Activated CD8-positive, alpha-beta memory T cell treated with anti-CD3 and anti-CD28 coated beads, Interleukin-2, amount 10 ng/mL, durations not matched to agents 7 days and 5 days (primary cell): ENCODE measurements around the gene ZNF556. TPM values are rescaled to one million over a fixed set of nuclear protein-coding genes. Genes with fewer than 3 reads are reported as not detected.
"Not testable (repeated sequence)": the region's sequence is repeated elsewhere in the genome, so short reads cannot be mapped to it uniquely, and the experiment has no call there.

Source experiments
- ATAC-seq: fragments of 150-1000 bp; cut with Tn5 transposase; one replicate; pipeline ENCODE4 v1.10.0; 2021; ENCODE audit warnings: moderate library complexity
- CTCF ChIA-PET: fragments of 350-600 bp; sonication (Branson Sonifier 250); formaldehyde crosslinking; loops from one replicate; lab custom pipeline; 2021; ENCODE audit warnings: antibody characterized with exemption; lab: Charles Lee
- DNase-seq: peaks from one replicate; pipeline ENCODE4 v3.0.0-alpha.2; 2020
- H3K27ac Mint-ChIP-seq: one replicate; pipeline ENCODE4 v1.8.0; 2021; ENCODE audit warnings: mild to moderate bottlenecking, mixed read lengths
- H3K27me3 Mint-ChIP-seq: one replicate; pipeline ENCODE4 v1.8.0; 2021; ENCODE audit warnings: mixed read lengths
- H3K36me3 Mint-ChIP-seq: one replicate; pipeline ENCODE4 v1.8.0; 2021; ENCODE audit warnings: mild to moderate bottlenecking, mixed read lengths
- H3K4me1 Mint-ChIP-seq: one replicate; pipeline ENCODE4 v1.8.0; 2021; ENCODE audit warnings: mixed read lengths
- H3K4me3 Mint-ChIP-seq: one replicate; pipeline ENCODE4 v1.8.0; 2021; ENCODE audit warnings: mild to moderate bottlenecking, moderate library complexity, mixed read lengths
- H3K9me3 Mint-ChIP-seq: one replicate; pipeline ENCODE4 v1.8.0; 2022; ENCODE audit warnings: low read depth, mixed read lengths
- total RNA-seq, 2 experiments: library from RNA; stranded (reverse); gene quantifications; one replicate each; pipeline ENCODE4 v1.2.3, GENCODE V29; 2021

The ZNF556 gene
- total RNA-seq, 2 experiments from 2014 or later, result not detected

DNA sequence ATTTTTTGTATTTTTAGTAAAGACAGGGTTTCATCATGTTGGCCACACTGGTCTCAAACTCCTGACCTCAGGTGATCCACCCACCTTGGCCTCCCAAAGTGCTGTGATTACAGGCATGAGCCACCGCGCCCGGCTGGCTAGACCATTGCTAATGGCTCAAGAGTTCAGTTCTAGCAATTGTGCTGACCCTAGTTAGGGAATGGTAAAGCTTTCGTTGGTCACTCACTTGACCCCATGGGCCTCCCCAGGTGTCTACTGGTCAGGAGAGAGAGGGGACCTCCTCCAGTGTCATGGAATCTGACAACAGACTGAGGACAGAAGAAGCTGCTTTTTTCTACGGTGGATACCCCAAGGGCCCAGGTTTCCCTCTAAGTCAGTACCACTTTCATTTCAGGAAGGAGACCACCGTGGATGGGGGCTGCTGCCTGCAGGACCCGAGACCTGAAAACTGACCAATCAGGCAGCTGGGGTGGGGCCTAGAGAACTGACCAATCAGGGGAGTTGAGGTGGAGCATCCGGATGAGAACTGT lies 575 bp upstream of the ZNF556 start:
- CTCF ChIA-PET, result interaction anchor here (0.5 kb wide), 1 partner anchor 40 kb away, joined by 4 read pairs; no protein-coding TSS in a partner anchor
- H3K9me3 Mint-ChIP-seq, result peaks cover 13% of the 10 kb centered on the region

DNA sequence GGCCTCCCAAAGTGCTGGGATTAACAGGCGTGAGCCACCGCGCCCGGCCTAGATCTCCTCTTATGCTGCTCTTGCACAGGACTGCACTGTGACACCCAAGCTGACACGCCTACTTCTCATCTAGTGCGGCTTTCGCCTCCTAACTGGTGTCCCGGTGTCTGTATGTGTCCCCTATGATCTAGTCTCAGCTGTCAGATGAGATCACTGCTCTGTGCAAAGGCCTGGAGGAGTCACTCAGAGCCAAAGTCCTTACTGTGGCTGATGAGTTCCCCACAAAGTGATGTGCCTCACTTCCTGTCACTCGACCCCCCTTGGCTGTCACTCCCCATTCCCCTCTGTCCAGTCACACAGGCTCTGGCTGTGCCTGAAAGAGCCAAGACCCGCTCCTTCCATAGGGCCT lies 2.5 kb downstream of the ZNF556 start:
- H3K4me1 Mint-ChIP-seq, result no peaks in the 10 kb centered on the region
- DNase-seq (no peak), ATAC-seq (no peak)
- peaks cover 2% of the 10 kb centered on the region for H3K36me3 Mint-ChIP-seq
- no peak overlapping the region for H3K4me3 Mint-ChIP-seq
- no peak overlapping the region for H3K27ac Mint-ChIP-seq
- H3K27me3 Mint-ChIP-seq, result peaks cover 5% of the 10 kb centered on the region
- CTCF ChIA-PET, result no interaction called here
- H3K9me3 Mint-ChIP-seq, result peaks cover 6% of the 10 kb centered on the region

More for the DNA sequence above, 575 bp upstream of the ZNF556 start:
- H3K36me3 Mint-ChIP-seq, result peaks cover 2% of the 10 kb centered on the region
- H3K4me3 Mint-ChIP-seq, result no peak overlapping the region
- H3K27me3 Mint-ChIP-seq, result peaks cover 5% of the 10 kb centered on the region
- H3K4me1 Mint-ChIP-seq, result no peaks in the 10 kb centered on the region
- no peak overlapping the region for H3K27ac Mint-ChIP-seq
- no peak for DNase-seq
- no peak for ATAC-seq

- H3K9me3 Mint-ChIP-seq, H3K4me3 Mint-ChIP-seq, H3K36me3 Mint-ChIP-seq, ATAC-seq, DNase-seq, H3K4me1 Mint-ChIP-seq, H3K27ac Mint-ChIP-seq, H3K27me3 Mint-ChIP-seq: not testable (repeated sequence)
- CTCF ChIA-PET, result interaction anchor here (0.7 to 1.0 kb wide), 2 partner anchors 196 to 223 kb away, joined by 3 to 5 read pairs; no protein-coding TSS in a partner anchor
Measured at GRCh38 chr19:2872175-2872574, 5.0 kb downstream of the ZNF556 start.

DNA sequence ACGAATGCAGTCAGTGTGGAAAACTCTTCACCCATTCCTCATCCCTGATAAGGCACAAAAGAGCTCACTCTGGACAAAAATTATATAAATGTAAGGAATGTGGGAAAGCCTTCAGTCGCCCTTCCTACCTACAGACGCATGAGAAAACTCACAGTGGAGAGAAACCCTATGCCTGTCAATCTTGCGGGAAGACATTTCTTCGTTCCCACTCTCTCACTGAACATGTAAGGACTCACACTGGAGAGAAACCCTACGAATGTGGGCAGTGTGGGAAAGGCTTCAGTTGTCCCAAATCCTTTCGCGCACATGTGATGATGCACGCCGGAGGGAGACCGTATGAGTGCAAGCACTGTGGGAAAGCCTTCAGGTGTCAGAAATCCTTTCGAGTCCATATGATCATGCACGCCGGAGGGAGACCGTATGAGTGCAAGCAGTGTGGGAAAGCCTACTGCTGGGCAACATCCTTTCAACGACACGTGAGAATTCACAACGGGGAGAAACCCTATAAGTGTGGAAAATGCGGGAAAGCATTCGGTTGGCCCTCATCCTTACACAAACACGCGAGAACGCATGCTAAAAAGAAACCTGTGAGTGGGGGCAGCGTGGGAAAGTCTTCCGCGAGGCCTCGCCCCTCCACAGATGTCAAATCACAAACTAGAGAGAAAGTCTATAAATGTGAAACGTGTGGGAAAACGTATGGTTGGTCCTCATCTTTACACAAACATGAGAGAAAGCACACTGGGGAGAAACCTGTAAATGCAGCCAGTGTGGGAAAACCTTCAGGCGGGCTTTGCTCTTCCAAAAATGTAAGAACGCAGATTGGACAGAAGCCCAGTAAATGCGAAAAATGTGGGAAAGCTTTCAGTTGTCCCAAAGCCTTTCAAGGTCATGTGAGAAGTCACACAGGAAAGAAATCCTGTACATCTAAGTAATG lies 10.5 kb downstream of the ZNF556 start:
- H3K27me3 Mint-ChIP-seq, result no peaks in the 10 kb centered on the region
- CTCF ChIA-PET, result no interaction called here
- ATAC-seq (no peak), DNase-seq (no peak)
- peaks cover 13% of the 10 kb centered on the region for H3K36me3 Mint-ChIP-seq
- peaks cover 14% of the 10 kb centered on the region for H3K9me3 Mint-ChIP-seq
- no peaks in the 10 kb centered on the region for H3K4me1 Mint-ChIP-seq
- H3K27ac Mint-ChIP-seq, result no peak overlapping the region
- no peak overlapping the region for H3K4me3 Mint-ChIP-seq

DNA sequence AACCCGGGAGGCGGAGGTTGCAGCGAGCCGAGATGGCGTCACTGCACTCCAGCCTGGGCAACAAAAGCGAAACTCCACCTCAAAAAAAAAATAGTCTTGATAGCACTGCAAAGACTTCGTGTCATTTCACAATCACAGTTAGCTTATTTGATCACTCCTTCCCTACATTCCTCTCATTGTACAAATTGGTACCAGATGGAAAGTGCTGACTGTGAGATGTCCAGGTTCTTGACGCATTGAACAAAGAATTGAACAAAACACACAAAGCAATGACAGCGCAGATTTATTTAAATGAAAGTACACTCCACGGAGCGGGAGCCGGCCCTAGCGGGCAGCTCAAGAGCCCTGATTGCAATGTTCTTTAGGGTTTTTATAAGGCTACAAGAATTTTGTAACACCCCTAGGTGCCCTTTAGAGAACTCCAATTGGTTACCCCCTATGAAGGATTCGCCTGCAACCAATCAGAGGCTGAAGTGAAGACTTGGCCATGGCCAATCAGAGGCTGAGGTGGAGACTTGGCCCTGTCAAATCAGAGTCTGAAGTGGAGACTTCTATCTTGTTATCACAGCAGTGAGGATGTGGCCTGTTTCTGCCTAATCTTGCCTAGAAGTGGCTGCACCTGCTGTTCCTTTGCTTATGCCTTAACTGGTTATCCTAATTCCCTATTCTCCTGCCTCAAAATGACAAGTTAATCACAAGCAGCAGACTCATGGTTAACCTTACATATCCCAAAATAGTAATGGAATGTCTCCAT lies 16.7 kb downstream of the ZNF556 start:
- H3K9me3 Mint-ChIP-seq, result peaks cover 5% of the 10 kb centered on the region
- CTCF ChIA-PET, result no interaction called here
- peaks cover 3% of the 10 kb centered on the region for H3K36me3 Mint-ChIP-seq
- H3K4me3 Mint-ChIP-seq, result no peak overlapping the region
- DNase-seq (no peak), ATAC-seq (no peak)
- H3K27me3 Mint-ChIP-seq, result no peaks in the 10 kb centered on the region
- no peaks in the 10 kb centered on the region for H3K4me1 Mint-ChIP-seq
- H3K27ac Mint-ChIP-seq, result no peak overlapping the region

DNA sequence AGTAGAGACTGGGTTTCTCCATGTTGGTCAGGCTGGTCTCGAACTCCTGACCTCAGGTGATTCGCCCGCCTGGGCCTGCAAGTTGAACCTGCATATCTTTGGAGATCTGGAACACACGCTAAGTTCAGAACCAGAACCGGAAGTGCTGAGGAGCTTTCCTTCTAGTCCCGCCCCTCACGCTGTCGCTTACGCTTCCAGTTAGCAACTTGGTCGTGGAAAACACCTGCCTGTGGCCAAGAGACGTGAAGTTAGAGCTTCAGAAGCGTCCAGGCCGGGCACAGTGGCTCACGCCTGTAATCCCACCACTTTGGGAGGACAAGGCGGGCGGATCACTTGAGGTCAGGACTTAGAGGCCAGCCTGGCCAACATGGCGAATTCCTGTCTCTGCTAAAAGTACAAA lies 18.6 kb downstream of the ZNF556 start:
- DNase-seq (no peak), ATAC-seq (no peak)
- no peak overlapping the region for H3K4me3 Mint-ChIP-seq
- H3K36me3 Mint-ChIP-seq, result no peaks in the 10 kb centered on the region
- no peaks in the 10 kb centered on the region for H3K27me3 Mint-ChIP-seq
- H3K4me1 Mint-ChIP-seq, result no peaks in the 10 kb centered on the region
- CTCF ChIA-PET, result no interaction called here
- peaks cover 2% of the 10 kb centered on the region for H3K9me3 Mint-ChIP-seq
- H3K27ac Mint-ChIP-seq, result no peak overlapping the region

DNA sequence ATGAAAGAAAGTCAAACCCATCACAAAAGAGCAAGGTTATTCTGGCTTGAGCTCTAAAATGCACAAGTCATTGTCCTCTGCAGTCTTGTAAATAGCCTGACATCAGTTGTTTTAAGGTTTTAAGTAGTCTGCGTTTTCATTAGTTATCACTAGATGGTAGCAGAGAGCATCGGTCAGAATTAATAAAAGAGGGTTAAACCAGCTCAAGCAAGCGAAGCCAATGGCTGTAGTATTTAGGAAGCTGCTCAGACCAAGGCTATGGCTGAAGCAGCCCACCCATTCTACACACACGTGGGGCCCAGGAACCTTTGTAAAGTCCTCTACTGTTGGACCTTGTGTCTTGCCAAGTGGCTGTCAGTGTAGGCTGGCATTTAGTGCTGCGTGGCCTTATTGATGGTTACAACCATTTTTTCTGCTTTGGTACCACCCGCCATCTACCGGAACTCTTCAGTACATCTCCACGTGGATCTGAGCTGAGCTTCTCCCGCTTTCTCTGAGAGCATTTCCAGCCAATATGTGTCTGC lies 20.3 kb downstream of the ZNF556 start:
- ATAC-seq (no peak), DNase-seq (no peak)
- Mint-ChIP-seq H3K4me1 (peaks cover 2% of the 10 kb centered on the region), H3K36me3 (no peaks in the 10 kb centered on the region), H3K27me3 (no peaks in the 10 kb centered on the region), H3K4me3 (no peak overlapping the region), H3K27ac (no peak overlapping the region), H3K9me3 (peaks cover 2% of the 10 kb centered on the region)
- CTCF ChIA-PET, result interaction anchor here (0.6 to 2.8 kb wide), 21 partner anchors 11 to 417 kb away, joined by 3 to 22 read pairs (median 4); partner anchors contain the start of genes THOP1, ZNF555 and ZNF57

- peak overlapping the region; percentile 28 for H3K4me3 Mint-ChIP-seq
- CTCF ChIA-PET, result interaction anchor here (1.0 to 2.8 kb wide), 4 partner anchors 10 to 171 kb away, joined by 3 to 22 read pairs (median 8); partner anchors contain the start of gene ZNF57
- no peaks in the 10 kb centered on the region for H3K9me3 Mint-ChIP-seq
- H3K27ac Mint-ChIP-seq, result peak overlapping the region; percentile 46
- no peaks in the 10 kb centered on the region for H3K36me3 Mint-ChIP-seq
- H3K27me3 Mint-ChIP-seq, result no peaks in the 10 kb centered on the region
- peaks cover 2% of the 10 kb centered on the region for H3K4me1 Mint-ChIP-seq
- ATAC-seq, result peak; percentile 60
- peak; percentile 65 for DNase-seq
Measured at GRCh38 chr19:2888731-2889224, 21.6 kb downstream of the ZNF556 start.

GRCh38 chr19:2890531-2890930 lies 23.4 kb downstream of the ZNF556 start:
- H3K9me3 Mint-ChIP-seq, H3K27ac Mint-ChIP-seq, ATAC-seq, H3K4me1 Mint-ChIP-seq, H3K27me3 Mint-ChIP-seq, H3K36me3 Mint-ChIP-seq, DNase-seq, CTCF ChIA-PET, H3K4me3 Mint-ChIP-seq: not testable (repeated sequence)

GRCh38 chr19:2896694-2897093 lies 29.6 kb downstream of the ZNF556 start:
- DNase-seq, result no peak
- CTCF ChIA-PET, result no interaction called here
- no peak overlapping the region for H3K27ac Mint-ChIP-seq

GRCh38 chr19:2900296-2901252 lies 33.4 kb downstream of the ZNF556 start, which contains the start of gene ZNF57:
Gene ZNF57, plus strand, starts transcription at chr19:2900928. Its CDS starts 118 bp downstream, at chr19:2901046.
- Mint-ChIP-seq H3K9me3 (peaks cover 11% of the 10 kb centered on the region), H3K4me1 (peaks cover 19% of the 10 kb centered on the region), H3K4me3 (peak within 1 kb of the TSS; percentile 94), H3K36me3 (peaks cover 7% of the 10 kb centered on the region), H3K27ac (peak within 1 kb of the TSS; percentile 96), H3K27me3 (no peaks in the 10 kb centered on the region)
- DNase-seq (peak; percentile 99), ATAC-seq (peak; percentile 99)
- CTCF ChIA-PET, result interaction anchor here (0.7 to 1.9 kb wide), 7 partner anchors 13 to 253 kb away, joined by 3 to 11 read pairs (median 5); partner anchors contain the start of gene ZNF555

More at GRCh38 chr19:2896694-2897093, 29.6 kb downstream of the ZNF556 start:
- peaks cover 14% of the 10 kb centered on the region for H3K9me3 Mint-ChIP-seq
- no peak overlapping the region for H3K4me3 Mint-ChIP-seq
- H3K4me1 Mint-ChIP-seq, result peaks cover 8% of the 10 kb centered on the region
- no peaks in the 10 kb centered on the region for H3K27me3 Mint-ChIP-seq
- ATAC-seq, result no peak
- peaks cover 6% of the 10 kb centered on the region for H3K36me3 Mint-ChIP-seq
